Testis (tissue), 2 donors: ENCODE measurements around the gene HARS2.

Source experiments
- CTCF ChIP-seq, 3 experiments: fragments of 450-650 bp in 2 of 3; fragments of 200-600 bp in 1 of 3; sonication (generic) in 1 of 3; IDR thresholded peaks; one replicate each; pipeline ENCODE4 v1.5.1; 2016 to 2019; ENCODE audit warnings: antibody characterized with exemption in 3 of 3, mild to moderate bottlenecking in 2 of 3, moderate library complexity in 1 of 3
- POLR2A ChIP-seq: fragments of 450-650 bp; IDR thresholded peaks from one replicate; pipeline ENCODE4 v1.6.1; 2017; ENCODE audit warnings: antibody characterized with exemption, mild to moderate bottlenecking, moderate library complexity

GRCh38 chr5:140641716-140642115 is 49.5 kb upstream of the HARS2 start:
- TF ChIP-seq CTCF (IDR thresholded peaks at IDR 0.05) (no peak), POLR2A (no peak)
